HEK293 (cell line): ENCODE data around the gene SNRPD3.

Experiments
- BCL11A ChIP-seq: fragments of 450-650 bp; formaldehyde crosslinking; IDR thresholded peaks from 2 replicates; pipeline ENCODE4 v1.5.1; 2016; ENCODE audit warnings: low read depth, missing biosample characterization, missing genetic modification characterization
- KLF16 ChIP-seq: fragments of 450-650 bp; formaldehyde crosslinking; IDR thresholded peaks from 2 replicates; pipeline ENCODE4 v1.5.1; 2017; ENCODE audit warnings: missing biosample characterization, missing genetic modification characterization
- KLF9 ChIP-seq: fragments of 450-650 bp; formaldehyde crosslinking; IDR thresholded peaks from 2 replicates; pipeline ENCODE4 v1.5.1; 2016; ENCODE audit warnings: missing biosample characterization, missing genetic modification characterization, low read depth
- TSHZ1 ChIP-seq: fragments of 450-650 bp; formaldehyde crosslinking; IDR thresholded peaks from 2 replicates; pipeline ENCODE4 v1.5.1; 2016; ENCODE audit warnings: missing biosample characterization, missing genetic modification characterization, borderline replicate concordance
- ZFP37 ChIP-seq: fragments of 450-650 bp; formaldehyde crosslinking; IDR thresholded peaks from 2 replicates; pipeline ENCODE4 v1.5.1; 2016; ENCODE audit warnings: missing biosample characterization, missing genetic modification characterization
- ZIC2 ChIP-seq: fragments of 450-650 bp; formaldehyde crosslinking; IDR thresholded peaks from 2 replicates; pipeline ENCODE4 v1.5.1; 2016; ENCODE audit warnings: missing biosample characterization, missing genetic modification characterization
- ZNF148 ChIP-seq: fragments of 450-650 bp; formaldehyde crosslinking; IDR thresholded peaks from 2 replicates; pipeline ENCODE4 v1.5.0; 2017; ENCODE audit warnings: missing biosample characterization, missing genetic modification characterization, borderline replicate concordance
- ZNF16 ChIP-seq: fragments of 450-650 bp; formaldehyde crosslinking; IDR thresholded peaks from 2 replicates; pipeline ENCODE4 v1.5.1; 2016; ENCODE audit warnings: low read depth, missing biosample characterization, missing genetic modification characterization
- ZNF174 ChIP-seq: fragments of 450-650 bp; formaldehyde crosslinking; IDR thresholded peaks from 2 replicates; pipeline ENCODE4 v1.5.0; 2017; ENCODE audit warnings: missing biosample characterization, mild to moderate bottlenecking, missing genetic modification characterization
- ZNF184 ChIP-seq: fragments of 450-650 bp; IDR thresholded peaks from 2 replicates; pipeline ENCODE4 v1.5.1; 2018; ENCODE audit warnings: missing biosample characterization, mild to moderate bottlenecking, missing genetic modification characterization
- ZNF214 ChIP-seq: fragments of 450-650 bp; formaldehyde crosslinking; IDR thresholded peaks from 2 replicates; pipeline ENCODE4 v1.5.1; 2017; ENCODE audit warnings: missing biosample characterization, mild to moderate bottlenecking, missing genetic modification characterization, borderline replicate concordance
- ZNF366 ChIP-seq: fragments of 450-650 bp; formaldehyde crosslinking; conservative IDR thresholded peaks from 2 replicates; pipeline ENCODE4 v1.5.1; 2016; ENCODE audit warnings: missing biosample characterization, missing genetic modification characterization
- ZNF433 ChIP-seq: fragments of 450-650 bp; formaldehyde crosslinking; IDR thresholded peaks from 2 replicates; pipeline ENCODE4 v1.5.1; 2016; ENCODE audit warnings: missing biosample characterization, missing genetic modification characterization, low read depth
- ZNF571 ChIP-seq: fragments of 450-650 bp; formaldehyde crosslinking; IDR thresholded peaks from 2 replicates; pipeline ENCODE4 v1.5.0; 2017; ENCODE audit warnings: missing biosample characterization, missing genetic modification characterization
- ZNF610 ChIP-seq: fragments of 450-650 bp; formaldehyde crosslinking; IDR thresholded peaks from 2 replicates; pipeline ENCODE4 v1.5.1; 2016; ENCODE audit warnings: missing biosample characterization, missing genetic modification characterization, borderline replicate concordance
- ZNF747 ChIP-seq: fragments of 450-650 bp; formaldehyde crosslinking; IDR thresholded peaks from 2 replicates; pipeline ENCODE4 v1.5.1; 2016; ENCODE audit warnings: missing biosample characterization, missing genetic modification characterization
- ZSCAN30 ChIP-seq: fragments of 450-650 bp; IDR thresholded peaks from 2 replicates; pipeline ENCODE4 v1.5.1; 2018; ENCODE audit warnings: missing biosample characterization, mild to moderate bottlenecking, missing genetic modification characterization, moderate library complexity
- TF ChIP-seq, protein P1 (sequence below): fragments of 450-650 bp; formaldehyde crosslinking; IDR thresholded peaks from 2 replicates; pipeline ENCODE4 v1.5.1; 2017; ENCODE audit warnings: missing biosample characterization, missing genetic modification characterization
- TF ChIP-seq, protein P2 (sequence below): fragments of 450-650 bp; formaldehyde crosslinking; IDR thresholded peaks from 2 replicates; pipeline ENCODE4 v1.5.1; 2017; ENCODE audit warnings: missing biosample characterization, mild to moderate bottlenecking, missing genetic modification characterization, moderate library complexity
- TF ChIP-seq, protein P3 (sequence below): fragments of 450-650 bp; formaldehyde crosslinking; optimal IDR thresholded peaks from 2 replicates; pipeline ENCODE3; 2016; ENCODE audit warnings: missing biosample characterization, mild to moderate bottlenecking, missing genetic modification characterization
- TF ChIP-seq, protein P4 (sequence below): fragments of 450-650 bp; formaldehyde crosslinking; conservative IDR thresholded peaks from 2 replicates; pipeline ENCODE4 v1.5.1; 2016; ENCODE audit warnings: low read depth, missing biosample characterization, missing genetic modification characterization
- TF ChIP-seq, protein P5 (sequence below): fragments of 450-650 bp; formaldehyde crosslinking; IDR thresholded peaks from 2 replicates; pipeline ENCODE4 v1.5.1; 2016; ENCODE audit warnings: missing biosample characterization, missing genetic modification characterization

The SNRPD3 gene

DNA sequence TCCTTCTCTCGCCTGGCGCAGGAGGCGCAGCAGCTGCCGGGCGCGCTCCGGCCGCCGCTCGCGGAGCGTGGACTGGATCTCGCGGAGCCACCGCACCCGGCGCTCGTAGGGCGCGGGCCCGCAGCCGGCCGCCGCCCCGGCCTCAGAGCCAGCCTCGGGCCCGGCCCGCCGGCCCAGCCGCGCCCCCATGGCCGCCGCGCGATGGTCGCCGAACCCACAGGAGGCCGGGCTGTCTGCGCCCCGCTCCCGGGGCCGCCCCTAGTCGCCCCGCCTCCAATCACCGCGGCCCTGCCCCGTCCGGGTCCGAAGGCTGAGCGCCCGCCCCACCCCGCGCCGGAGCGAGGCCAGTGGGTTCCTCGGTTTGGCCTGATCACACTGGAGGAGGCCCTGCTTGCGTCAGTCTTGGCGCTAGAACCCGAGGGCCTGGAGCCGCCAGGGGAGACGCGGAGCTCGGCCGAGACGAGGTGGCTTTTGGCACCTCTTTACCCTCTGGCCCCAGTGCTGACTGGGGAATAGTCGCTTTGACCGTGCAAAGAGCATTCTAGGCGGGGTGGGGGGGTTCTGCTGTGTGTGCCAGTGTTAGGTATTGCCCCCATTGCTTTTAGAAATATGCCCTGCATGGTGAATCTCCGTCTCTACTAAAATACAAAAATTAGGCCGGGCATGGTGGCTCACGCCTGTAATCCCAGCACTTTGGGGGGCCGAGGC, 37.2 kb downstream of the SNRPD3 start, which contains the start of gene LRRC75B (continued):
- TF ChIP-seq, protein P1, sequence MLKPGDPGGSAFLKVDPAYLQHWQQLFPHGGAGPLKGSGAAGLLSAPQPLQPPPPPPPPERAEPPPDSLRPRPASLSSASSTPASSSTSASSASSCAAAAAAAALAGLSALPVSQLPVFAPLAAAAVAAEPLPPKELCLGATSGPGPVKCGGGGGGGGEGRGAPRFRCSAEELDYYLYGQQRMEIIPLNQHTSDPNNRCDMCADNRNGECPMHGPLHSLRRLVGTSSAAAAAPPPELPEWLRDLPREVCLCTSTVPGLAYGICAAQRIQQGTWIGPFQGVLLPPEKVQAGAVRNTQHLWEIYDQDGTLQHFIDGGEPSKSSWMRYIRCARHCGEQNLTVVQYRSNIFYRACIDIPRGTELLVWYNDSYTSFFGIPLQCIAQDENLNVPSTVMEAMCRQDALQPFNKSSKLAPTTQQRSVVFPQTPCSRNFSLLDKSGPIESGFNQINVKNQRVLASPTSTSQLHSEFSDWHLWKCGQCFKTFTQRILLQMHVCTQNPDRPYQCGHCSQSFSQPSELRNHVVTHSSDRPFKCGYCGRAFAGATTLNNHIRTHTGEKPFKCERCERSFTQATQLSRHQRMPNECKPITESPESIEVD (tag by site-specific recombination), result no peak
- peak; percentile 46; the same call in 1 of the 2 replicates for TF ChIP-seq ZSCAN30 (tag by site-specific recombination)
- no peak for TF ChIP-seq ZNF148 (tag by site-specific recombination)
- no peak for TF ChIP-seq ZNF214 (tag by site-specific recombination)
- TF ChIP-seq, protein P2, sequence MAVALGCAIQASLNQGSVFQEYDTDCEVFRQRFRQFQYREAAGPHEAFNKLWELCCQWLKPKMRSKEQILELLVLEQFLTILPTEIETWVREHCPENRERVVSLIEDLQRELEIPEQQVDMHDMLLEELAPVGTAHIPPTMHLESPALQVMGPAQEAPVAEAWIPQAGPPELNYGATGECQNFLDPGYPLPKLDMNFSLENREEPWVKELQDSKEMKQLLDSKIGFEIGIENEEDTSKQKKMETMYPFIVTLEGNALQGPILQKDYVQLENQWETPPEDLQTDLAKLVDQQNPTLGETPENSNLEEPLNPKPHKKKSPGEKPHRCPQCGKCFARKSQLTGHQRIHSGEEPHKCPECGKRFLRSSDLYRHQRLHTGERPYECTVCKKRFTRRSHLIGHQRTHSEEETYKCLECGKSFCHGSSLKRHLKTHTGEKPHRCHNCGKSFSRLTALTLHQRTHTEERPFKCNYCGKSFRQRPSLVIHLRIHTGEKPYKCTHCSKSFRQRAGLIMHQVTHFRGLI (tag by site-specific recombination), result no peak
- TF ChIP-seq ZNF747 (tag by site-specific recombination), result no peak
- no peak for TF ChIP-seq ZNF433 (tag by site-specific recombination)
- TF ChIP-seq ZIC2, result no peak
- TF ChIP-seq TSHZ1 (tag by site-specific recombination), result no peak
- no peak for TF ChIP-seq KLF9 (tag by site-specific recombination)
- TF ChIP-seq ZNF184 (tag by site-specific recombination), result no peak
- no peak for TF ChIP-seq ZNF16
- TF ChIP-seq ZNF174 (tag by site-specific recombination), result no peak
- TF ChIP-seq ZNF610 (tag by site-specific recombination), result no peak
- TF ChIP-seq, protein P3, sequence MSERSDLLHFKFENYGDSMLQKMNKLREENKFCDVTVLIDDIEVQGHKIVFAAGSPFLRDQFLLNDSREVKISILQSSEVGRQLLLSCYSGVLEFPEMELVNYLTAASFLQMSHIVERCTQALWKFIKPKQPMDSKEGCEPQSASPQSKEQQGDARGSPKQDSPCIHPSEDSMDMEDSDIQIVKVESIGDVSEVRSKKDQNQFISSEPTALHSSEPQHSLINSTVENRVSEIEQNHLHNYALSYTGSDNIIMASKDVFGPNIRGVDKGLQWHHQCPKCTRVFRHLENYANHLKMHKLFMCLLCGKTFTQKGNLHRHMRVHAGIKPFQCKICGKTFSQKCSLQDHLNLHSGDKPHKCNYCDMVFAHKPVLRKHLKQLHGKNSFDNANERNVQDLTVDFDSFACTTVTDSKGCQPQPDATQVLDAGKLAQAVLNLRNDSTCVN (tag by site-specific recombination), result peak; percentile 41
- TF ChIP-seq KLF16, result 0 out of 2 replicates have a peak, but pooled peaks have one; percentile 49
- no peak for TF ChIP-seq ZNF366 (tag by site-specific recombination)
- TF ChIP-seq, protein P4, sequence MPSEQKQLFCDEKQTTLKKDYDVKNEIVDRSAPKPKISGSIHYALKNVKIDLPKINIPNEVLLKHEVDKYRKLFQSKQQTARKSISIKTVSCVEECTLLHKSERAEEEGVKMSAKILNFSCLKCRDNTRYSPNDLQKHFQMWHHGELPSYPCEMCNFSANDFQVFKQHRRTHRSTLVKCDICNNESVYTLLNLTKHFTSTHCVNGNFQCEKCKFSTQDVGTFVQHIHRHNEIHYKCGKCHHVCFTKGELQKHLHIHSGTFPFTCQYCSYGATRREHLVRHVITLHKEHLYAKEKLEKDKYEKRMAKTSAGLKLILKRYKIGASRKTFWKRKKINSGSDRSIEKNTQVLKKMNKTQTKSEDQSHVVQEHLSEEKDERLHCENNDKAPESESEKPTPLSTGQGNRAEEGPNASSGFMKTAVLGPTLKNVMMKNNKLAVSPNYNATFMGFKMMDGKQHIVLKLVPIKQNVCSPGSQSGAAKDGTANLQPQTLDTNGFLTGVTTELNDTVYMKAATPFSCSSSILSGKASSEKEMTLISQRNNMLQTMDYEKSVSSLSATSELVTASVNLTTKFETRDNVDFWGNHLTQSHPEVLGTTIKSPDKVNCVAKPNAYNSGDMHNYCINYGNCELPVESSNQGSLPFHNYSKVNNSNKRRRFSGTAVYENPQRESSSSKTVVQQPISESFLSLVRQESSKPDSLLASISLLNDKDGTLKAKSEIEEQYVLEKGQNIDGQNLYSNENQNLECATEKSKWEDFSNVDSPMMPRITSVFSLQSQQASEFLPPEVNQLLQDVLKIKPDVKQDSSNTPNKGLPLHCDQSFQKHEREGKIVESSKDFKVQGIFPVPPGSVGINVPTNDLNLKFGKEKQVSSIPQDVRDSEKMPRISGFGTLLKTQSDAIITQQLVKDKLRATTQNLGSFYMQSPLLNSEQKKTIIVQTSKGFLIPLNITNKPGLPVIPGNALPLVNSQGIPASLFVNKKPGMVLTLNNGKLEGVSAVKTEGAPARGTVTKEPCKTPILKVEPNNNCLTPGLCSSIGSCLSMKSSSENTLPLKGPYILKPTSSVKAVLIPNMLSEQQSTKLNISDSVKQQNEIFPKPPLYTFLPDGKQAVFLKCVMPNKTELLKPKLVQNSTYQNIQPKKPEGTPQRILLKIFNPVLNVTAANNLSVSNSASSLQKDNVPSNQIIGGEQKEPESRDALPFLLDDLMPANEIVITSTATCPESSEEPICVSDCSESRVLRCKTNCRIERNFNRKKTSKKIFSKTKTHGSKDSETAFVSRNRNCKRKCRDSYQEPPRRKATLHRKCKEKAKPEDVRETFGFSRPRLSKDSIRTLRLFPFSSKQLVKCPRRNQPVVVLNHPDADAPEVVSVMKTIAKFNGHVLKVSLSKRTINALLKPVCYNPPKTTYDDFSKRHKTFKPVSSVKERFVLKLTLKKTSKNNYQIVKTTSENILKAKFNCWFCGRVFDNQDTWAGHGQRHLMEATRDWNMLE (tag by site-specific recombination), result no peak
- TF ChIP-seq, protein P5, sequence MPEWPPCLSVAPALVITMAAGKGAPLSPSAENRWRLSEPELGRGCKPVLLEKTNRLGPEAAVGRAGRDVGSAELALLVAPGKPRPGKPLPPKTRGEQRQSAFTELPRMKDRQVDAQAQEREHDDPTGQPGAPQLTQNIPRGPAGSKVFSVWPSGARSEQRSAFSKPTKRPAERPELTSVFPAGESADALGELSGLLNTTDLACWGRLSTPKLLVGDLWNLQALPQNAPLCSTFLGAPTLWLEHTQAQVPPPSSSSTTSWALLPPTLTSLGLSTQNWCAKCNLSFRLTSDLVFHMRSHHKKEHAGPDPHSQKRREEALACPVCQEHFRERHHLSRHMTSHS (tag by site-specific recombination), result no peak
- peak; percentile 51; the same call in 1 of the 2 replicates for TF ChIP-seq BCL11A (tag by site-specific recombination)
- TF ChIP-seq ZNF571 (tag by site-specific recombination), result no peak
- no peak for TF ChIP-seq ZFP37 (tag by site-specific recombination)
